Glomerular visceral epithelial cell (primary cell): ENCODE results near the gene DDX41.
"Not testable (repeated sequence)": the region's sequence is repeated elsewhere in the genome, so short reads cannot be mapped to it uniquely, and the experiment has no call there.

Experiments
- DNase-seq: peaks from one replicate; pipeline ENCODE4 v3.0.0-alpha.2; 2016; ENCODE audit errors: extremely low spot score

The DDX41 gene

DNA sequence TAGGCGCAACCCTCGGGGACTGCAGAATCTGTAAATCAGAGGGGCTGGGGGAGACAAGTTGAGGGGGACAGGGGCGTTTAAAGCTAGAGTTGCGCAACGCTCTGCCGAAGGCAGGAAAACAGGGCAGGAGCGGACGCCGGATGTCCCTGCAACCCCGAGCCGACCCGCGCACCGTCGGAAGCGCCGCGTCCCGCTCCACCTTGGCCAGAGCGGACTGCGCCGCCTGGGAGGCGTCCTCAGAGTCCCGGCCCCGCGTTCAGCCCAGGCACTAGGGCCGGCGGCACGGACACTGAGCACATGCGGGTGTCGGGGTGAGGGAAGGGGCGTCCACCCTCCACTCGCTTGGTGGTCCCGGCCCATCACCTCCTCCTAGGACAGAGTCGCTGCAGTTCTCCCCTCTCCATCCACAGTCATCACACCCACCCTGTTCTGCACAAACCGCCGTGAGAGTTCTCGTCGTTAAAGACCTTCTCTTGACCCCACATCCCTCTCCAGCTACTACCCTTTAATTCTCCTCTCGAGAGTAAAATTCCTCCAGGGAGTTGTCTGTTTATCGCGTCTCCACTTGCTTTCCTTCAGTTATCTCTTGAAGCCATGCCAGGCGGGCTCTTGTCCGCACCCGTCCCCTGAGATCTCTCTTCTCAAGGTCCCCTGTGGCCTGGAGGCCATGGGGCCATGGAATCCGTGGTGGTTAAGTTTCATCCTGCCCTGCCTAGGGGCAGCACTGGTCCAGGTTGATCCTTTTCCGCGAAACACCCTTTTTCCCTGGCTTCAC, 18.6 kb downstream of the DDX41 start:
- DNase-seq, result no peak

DNA sequence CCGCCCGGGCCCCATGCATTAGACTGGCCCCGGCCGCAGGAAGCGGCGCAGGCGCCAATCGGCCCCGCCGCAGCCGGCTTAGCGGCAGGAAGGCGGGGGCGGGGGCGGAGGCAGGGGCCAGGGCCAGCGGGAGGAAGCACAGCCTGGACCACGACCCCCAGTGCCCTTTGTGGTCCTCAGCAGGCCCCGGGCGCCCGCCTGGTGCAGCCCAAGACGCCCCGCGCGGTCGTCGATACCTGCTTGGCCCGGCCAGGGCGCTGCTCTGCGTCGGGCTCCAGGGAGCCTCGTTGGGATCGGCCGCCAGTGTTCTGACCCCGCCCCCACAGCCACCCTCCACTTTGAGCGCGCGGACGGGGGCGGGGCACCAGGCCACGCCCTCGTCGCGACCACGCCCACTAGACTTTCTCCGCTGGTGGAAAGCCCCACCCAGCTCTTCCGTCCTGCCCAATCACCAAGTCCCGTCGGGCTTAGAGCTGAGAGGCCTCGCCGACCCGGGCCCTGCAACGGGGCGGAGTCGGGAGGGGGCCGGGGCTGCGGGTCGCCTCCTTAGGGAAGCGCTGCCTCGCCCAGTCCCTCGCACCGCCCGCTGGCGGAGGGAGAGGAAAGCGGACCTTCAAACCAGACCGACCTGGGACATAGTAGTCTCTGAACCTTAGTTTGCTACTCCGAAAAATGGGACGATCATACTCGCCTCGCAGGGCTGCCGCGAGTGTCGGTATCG, 19.3 kb downstream of the DDX41 start, which contains the start of gene PDLIM7:
PDLIM7 (minus strand) TSS at position 313 of the 721 bp plus-strand sequence. CDS start 1,092 bp downstream, outside the sequence.
- peak; percentile 99 for DNase-seq

GRCh38 chr5:177496727-177497291, 20.0 kb downstream of the DDX41 start:
- DNase-seq, result peak; percentile 95

- DNase-seq, result peak; percentile 80
These were observed 20.6 kb downstream of the DDX41 start for GRCh38 chr5:177496070-177496726.

GRCh38 chr5:177495243-177496060, 21.3 kb downstream of the DDX41 start:
- peak; percentile 99 for DNase-seq

DNA sequence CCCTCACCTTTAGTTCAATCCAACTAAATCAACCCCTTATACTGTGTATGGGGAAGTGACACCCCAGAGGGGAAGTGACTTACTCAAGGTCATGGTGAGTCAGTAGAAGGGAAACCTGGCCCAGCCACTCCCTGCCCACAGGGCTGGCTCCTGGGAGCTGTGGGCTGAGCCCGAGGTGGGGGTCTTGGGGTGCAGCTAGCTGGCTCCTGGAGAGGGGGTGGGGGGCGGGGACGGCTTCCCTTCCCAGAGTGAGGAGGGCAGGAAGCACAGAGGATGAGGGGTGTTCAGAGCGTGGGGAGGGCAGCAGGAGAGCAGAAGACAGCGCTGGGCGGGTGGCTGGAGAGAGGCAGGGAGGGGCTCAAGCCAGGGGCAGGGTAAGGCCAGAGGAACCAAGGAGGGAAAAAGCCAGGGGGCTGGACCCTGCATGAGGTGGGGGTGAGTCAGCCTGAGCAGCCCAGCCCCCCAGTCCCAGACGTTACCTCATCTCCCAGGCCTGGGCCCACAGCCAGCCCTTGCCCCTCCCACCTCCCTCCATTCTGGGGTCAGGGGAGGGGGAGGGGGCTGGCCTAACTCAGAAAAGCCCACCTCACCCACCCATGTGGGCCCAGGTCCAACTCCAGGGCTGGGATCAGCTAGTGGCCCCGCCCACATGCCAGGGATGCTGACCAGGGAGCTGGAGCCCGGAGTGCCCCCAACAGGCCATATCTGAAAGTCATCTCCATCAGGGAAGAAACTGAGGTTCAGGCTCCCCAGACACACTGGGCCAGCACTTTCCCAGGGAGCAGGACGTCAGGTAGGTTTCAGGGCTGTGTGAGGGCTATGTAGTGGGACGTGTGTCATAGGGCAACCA, 22.2 kb downstream of the DDX41 start:
- peak; percentile 99 for DNase-seq

DNA sequence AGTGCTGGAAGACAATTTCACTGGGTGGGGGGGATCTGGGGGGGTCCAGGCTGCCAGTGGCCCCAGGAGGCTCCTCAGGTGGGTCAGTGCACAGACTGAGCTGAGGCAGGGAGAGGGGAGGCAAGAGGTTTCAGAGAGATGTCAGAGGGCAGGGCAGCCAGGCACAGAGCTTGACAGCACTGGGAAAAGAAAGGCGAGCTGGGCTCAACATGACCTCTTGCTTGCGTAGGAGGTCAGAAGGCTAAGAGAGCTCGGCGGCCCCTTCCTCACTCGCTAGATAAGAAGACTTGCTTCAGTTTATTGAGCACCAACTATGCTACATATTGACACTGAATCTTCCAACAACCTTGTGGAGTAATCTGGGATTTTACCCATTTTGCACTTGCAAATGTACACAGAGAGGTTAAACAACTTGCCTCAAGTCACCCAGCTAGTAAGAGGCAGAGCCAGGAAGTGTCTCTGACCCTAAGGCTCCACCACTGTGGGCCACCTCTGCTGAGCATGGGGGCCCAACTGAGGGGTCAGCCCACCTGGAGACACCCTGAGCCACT, 22.9 kb downstream of the DDX41 start:
- DNase-seq, result no peak

DNA sequence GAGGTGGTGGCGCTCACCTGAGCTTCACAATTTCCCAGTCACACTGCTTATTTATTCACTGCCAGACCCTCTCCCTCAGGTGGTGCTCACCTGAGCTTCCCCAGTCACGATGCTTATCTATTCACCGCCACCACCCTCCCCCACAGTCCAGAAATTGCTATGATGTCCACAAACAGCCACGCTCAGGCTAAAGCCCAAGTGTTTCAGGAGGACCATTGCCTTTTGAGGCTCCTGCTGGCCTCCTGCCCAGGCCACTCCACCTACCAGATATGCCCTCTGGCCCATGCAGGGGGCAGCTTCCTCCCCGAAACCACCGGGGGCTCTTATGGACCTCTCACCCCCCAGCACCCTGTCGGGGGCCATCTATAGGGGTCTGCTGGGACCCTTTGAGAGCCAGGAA, 23.9 kb downstream of the DDX41 start:
- DNase-seq, result no peak

DNA sequence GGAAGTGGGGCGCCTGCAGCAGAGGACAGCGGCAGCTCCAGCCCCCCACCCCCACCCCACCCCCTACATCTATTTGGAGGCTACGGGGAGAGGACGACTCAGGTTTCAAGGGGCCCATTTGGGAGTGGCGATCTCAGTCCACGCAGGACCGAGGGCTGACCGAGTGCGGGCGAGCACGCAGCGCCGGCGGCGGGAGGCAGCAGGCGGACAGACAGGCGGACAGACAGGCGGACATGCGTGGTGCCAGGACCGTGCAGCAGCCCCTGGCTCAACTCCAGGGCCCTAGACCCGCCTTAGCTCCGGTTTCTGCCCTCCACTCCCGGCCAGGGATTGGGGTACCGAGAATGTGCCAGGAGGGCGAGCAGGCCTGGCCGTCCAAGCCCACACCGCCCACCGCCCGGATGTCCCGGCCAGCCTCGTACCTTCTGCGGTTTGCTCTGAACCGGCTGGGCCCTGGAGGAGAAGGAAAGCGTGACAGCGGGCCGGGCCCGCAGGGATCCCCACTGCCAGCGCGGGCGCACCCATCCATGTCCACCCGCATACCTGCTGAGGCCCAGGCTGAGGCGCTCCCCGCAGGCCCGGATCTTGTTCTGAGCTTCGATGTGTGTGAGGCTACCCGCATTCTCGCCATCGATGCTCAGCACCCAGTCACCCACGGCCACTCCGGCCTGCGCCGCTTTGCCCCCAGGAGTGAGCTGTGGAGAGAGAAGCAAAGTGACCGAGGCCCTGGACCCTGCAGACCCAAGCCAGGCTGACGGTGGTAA, 24.6 kb downstream of the DDX41 start:
- no peak for DNase-seq

DNA sequence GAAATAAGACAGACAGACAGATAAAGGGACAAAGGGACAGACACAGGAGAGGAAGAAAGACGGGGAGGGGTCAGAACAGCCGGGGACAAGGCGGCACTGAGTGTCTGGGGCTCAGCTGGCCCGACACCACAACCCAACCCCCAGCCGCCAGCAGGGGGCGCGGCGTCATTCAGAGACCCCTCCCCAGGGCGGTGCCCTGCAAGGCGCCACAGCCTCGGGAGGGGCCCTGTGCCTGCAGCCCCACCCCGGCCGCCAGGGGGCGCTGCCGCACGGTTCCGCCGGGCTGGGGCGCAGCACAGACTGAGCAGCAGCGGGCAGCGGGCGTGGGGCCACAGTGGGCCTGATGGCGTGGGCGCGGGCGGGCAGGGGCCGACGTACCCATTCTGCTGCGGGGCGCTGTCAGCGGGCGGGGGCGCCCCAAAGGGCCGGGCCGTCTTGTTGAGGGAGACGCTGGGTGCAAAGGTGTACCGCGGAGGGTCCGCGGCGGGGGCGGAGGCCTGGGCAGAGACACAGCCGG, 25.3 kb downstream of the DDX41 start:
- peak; percentile 61 for DNase-seq

GRCh38 chr5:177490992-177491391, 25.8 kb downstream of the DDX41 start:
- no peak for DNase-seq

DNA sequence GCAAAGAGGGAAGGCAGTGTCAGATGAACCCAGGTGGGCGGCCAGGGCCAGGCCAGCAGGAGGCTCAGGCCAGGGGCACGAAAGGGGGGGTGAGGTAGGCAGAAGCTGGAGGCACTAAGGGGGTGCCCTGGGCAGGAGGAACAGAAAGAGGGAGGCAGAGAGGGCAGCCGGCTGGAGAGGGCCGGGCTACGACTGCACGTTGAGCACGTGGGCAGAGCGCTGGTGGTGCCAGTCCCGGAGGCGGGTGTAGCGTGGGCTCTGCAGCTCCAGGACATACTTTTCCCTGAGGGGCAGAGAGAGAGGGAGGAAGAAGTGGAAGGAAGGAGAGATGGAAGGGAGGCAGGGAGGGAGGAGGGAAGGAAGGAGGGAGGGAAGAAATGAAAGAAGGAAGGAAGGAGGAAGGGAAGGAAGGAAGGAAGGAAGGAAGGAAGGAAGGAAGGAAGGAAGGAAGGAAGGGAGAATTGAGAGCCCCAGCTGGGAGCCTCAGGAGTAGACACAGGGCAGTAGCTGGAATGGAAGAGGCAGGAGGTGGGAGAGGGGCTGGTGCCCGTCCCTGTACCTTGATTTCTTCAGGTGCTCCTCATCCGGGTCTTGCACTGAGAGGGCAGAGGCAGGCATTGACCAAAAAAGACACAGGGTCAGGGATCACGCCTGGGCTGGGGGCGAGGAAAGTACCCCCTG, 26.3 kb downstream of the DDX41 start:
- no peak for DNase-seq

DNA sequence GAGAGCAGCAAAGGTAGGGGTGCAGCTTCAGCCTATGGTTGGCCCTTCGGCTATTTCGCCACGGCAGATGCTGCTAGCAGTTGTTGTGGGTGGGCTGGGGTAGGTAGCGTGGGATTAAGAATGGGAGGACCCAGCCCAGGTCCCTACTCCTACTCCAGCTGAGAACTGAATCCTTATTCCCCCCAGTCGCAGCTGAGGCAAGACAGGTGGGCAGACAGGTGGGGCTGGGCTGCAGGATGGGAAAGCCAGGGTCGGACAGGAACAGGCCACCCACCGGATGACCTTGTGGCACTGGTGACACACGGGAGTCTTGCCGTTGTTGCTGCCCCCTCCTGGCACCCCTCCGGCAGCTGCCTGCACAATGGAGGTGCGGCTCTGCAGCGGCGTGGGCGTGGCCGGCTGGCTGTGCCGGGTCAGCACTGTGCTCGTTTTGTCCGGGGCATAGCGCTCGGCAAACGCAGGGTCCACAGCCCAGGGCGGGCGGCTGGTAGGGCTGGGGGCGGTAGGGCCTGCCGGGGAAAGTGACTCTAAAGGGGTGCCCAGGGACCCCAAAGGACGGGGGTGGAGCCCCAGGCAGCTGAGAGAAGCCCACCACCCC, 27.5 kb downstream of the DDX41 start:
- DNase-seq, result no peak

DNA sequence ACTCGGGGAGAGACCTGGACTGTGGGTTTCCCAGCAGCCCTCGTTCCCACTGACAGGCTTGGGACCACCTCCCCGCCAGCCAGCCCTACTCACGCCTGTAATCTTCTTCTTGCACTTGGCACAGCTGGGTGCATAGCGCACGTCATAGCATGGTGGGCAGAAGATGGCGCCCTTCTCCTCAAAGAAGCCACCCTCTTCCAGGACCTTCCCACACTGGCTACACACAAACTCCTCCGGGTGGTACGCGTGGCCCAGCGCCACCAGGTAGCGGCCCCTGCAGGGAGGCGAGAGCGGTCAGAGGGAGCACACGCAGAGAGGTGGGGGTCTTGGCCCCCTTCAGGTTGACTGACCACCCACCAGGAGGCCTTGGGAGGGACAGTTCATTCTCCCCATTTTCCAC, 28.8 kb downstream of the DDX41 start:
- no peak for DNase-seq

DNA sequence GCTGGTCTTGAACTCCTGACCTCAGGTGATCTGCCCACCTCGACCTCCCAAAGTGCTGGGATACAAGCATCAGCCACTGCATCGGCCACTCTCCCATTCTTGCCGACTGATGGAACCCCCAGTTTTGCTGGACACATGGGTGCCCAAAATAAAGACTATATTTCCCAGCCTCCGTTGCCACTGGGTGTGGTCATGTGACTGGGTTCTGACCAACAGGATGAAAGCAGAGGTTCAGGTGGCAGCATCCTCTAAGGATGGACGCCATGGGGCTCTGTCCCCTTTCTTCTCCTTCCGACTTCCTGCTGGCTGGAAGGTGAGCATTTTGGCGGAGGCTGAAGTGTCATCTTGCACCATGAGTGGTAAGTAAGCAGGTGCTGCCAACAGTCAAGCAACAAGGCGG, 29.6 kb downstream of the DDX41 start:
- DNase-seq, result no peak

GRCh38 chr5:177486256-177486655, 30.5 kb downstream of the DDX41 start:
- no peak for DNase-seq

DNA sequence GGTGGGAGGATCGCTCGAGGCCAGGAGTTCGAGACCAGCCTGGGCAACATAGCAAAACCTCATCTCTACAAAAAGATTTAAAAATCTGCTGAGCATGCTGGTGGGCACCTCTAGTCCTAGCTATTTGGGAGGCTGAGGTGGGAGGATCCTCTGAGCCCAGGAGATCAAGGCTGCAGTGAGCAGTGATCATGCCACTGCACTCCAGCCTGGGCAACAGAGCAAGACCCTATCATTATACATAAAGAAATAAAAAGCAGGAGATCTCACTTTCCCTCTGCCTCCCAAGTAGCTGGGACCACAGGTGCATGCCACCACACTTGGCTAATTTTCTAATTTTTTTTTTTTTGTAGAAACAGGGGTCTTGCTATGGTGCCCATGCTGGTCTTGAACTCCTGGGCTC, 31.0 kb downstream of the DDX41 start:
- not testable (repeated sequence) for DNase-seq

DNA sequence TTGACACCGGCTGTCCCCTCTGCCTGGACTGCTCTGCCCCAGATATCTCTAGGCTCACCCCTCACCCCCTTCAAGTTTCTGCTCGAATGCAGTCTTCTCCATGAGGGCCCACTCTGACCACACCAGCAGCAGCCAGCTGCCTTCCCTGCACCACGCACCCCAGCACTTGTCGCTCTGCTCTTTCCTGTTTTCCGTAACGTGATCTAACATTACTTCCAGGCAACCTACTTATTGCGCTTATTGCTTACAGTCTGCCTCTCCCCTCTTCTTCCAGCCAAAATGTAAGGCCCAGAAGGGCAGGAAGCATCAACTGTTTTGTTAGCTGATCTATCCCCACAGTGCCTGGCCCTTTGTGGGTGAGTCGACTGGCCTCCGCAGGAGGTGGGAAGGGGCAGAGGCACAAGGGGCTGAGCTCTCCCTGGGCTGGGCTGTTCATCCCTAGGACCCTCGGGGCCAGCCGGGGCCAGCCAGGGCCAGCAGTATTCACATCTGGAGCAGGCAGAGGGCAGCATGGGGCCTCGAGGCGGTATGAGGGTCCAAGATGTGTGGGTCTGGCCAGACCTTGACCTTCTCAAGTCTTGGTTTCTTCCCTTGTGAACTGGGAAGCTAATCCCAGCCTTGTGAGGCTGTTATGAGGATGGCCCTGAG, 31.7 kb downstream of the DDX41 start:
- no peak for DNase-seq
